Measurements from ENCODE around the gene FRMD4A.

GRCh38 chr10:14196113-14196512 is 134.6 kb downstream of the FRMD4A start:
- TF ChIP-seq EZH2 (IDR thresholded peaks at IDR 0.05; ENCODE audit: borderline replicate concordance): no peak
- TF ChIP-seq, protein P1, sequence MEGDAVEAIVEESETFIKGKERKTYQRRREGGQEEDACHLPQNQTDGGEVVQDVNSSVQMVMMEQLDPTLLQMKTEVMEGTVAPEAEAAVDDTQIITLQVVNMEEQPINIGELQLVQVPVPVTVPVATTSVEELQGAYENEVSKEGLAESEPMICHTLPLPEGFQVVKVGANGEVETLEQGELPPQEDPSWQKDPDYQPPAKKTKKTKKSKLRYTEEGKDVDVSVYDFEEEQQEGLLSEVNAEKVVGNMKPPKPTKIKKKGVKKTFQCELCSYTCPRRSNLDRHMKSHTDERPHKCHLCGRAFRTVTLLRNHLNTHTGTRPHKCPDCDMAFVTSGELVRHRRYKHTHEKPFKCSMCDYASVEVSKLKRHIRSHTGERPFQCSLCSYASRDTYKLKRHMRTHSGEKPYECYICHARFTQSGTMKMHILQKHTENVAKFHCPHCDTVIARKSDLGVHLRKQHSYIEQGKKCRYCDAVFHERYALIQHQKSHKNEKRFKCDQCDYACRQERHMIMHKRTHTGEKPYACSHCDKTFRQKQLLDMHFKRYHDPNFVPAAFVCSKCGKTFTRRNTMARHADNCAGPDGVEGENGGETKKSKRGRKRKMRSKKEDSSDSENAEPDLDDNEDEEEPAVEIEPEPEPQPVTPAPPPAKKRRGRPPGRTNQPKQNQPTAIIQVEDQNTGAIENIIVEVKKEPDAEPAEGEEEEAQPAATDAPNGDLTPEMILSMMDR (IDR thresholded peaks at IDR 0.05; ENCODE audit: poor library complexity): no peak

All from hepatocyte (in vitro differentiated cells).